Activated CD8-positive, alpha-beta memory T cell treated with anti-CD3 and anti-CD28 coated beads, Interleukin-2, amount 50 U/mL, for 1 hour (primary cell): ENCODE data around the gene KCTD21.
A peak's percentile ranks its signal among the peaks of the same experiment; 100 is the strongest.

ENCODE experiments used
- DNase-seq: peaks from one replicate; pipeline ENCODE4 v3.0.0-alpha.2; 2020; ENCODE audit errors: extremely low read depth

The KCTD21 gene

DNA sequence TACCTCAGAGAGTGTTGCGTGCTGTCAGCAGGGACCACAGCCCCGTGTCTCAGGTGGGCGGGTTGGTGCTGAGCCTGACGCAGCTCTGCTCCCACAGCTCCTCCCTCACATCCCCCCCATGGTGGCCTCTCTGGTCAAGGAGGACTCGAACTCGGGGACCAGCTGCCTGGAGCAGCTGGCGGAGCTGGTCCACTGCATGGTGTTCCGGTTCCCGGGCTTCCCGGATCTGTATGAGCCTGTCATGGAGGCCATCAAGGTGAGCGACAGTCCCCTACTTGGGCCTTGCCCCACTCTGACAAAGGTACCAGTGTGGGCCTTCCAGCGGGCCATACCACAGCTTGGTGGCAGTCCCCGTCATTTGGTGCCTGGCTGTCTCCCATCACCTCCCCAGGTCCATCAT lies 12.1 kb upstream of the KCTD21 start:
- no peak for DNase-seq

DNA sequence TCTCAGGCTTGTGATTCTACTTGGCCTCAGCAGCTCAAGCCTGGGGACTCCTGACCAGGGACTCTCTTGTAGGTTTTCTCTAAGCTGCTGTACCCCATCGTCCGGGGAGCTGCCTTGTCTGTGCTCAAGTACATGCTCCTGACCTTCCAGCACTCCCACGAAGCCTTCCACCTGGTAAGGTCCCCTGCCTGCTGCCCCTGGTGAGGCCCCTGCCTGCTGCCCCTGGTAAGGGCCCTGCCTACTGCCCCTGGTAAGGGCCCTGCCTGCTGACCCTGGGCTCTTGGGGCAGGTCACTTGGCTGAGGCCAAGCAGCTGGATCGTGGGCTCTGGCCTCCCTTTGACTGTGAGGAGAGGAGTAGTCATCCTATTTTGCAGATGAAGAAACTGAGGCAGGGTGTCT lies 11.6 kb upstream of the KCTD21 start:
- no peak for DNase-seq

DNA sequence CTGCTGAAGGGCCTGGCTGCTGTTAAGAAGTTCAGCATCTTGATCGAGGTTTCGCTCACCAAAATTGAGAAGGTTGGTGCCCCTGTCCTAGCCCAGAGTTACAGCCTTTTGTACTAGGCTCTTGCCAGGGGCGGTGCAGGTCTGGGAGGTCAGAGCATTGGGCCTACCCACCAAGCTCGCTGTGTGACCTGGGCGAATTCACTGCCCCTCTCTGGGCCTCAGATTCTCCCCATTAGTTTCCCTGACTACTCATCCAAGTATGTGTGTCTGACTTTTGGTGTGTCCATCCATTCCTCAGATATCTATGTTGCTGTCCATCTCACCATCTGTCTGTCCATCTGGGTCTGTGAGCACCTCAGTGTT lies 11.2 kb upstream of the KCTD21 start:
- no peak for DNase-seq

DNA sequence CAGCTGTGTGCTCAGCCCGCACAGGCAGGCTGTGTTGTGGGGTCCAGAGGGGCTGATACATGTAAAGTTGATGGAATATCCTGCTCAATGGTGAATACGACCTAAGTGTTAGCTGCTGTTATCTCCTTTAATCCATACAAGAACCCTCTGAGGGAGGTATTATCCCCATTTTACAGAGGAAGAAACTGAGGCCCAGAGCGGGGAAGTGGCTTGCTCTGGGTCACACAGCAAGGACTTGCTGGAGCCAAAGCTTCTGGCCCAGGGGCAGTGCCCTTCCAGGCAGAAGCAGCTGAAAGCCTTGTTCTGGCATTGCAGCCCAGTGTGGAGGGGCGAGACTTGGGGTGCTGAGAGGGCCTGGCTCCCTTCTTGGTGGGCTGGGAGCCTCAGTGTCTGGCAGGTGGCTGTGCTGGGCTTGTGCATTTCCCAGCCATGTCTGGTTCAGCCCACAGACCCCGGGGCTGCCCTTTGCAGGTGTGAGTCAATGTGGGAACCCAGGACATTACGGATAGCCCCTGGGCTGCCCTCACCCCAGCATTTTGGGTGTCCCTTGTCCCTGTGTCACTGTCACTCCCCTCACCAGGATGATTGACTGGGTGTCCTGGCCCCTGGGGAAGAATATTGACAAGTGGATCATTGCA lies 10.7 kb upstream of the KCTD21 start:
- DNase-seq: no peak

DNA sequence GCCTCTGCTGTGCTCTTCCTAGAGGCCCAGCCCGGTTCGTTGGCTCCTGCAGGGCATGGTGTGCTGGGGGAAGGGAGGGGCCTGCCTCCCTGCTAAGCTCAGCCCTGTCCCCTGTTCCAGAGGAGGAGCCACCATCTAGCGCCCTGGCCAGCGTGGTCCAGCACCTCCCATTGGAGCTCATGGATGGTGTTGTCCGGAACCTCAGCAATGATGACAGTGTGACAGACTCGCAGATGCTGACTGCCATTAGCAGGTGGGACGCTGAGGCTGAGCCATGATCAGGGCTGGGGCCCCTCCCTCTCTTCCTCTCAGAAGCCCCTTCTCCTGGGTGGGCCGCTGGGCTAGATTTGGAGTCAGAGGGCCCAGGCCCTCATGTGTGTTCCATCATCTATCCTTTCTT lies 9.4 kb upstream of the KCTD21 start:
- DNase-seq: no peak

DNA sequence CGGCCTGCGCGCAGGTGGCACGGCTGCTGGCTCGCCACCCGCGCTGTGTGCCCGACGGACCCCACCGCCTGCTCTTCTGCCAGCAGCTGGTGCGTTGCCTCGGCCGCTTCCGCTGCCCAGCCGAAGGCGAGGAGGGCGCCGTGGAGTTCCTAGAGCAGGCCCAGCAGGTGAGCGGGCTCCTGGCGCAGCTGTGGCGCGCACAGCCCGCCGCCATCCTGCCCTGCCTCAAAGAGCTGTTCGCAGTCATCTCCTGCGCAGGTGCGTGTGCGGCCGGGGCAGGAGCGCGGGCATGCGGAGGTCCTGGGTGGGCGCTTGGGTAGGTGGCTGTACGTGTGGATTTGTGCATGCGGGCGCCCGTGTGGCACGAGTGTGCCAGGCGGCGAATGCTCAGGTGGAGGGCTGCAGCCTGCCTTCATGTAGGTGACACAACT lies 8.2 kb upstream of the KCTD21 start:
- no peak for DNase-seq

DNA sequence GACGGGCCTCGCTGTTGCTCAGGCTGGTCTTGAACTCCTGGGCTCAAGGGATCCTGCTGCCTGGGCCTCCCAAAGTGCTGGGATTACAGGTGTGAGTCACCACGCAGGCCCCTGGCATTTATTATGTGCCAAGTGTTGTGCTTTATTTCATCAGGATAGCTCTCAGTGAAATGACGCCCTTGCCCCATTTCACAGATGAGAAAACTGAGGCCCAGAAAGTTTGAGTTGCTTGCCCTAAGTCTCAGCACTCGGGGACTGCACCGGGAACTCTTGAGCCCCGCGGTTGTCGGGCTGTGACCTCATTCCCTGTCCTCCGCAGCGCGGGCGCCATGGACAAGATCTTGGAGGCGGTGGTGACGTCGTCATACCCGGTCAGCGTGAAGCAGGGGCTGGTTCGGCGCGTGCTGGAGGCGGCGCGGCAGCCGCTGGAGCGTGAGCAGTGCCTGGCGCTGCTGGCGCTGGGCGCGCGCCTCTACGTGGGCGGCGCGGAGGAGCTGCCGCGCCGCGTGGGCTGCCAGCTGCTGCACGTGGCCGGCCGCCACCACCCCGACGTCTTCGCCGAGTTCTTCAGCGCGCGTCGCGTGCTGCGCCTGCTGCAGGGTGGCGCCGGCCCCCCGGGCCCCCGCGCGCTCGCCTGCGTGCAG lies 7.6 kb upstream of the KCTD21 start:
- DNase-seq: no peak

DNA sequence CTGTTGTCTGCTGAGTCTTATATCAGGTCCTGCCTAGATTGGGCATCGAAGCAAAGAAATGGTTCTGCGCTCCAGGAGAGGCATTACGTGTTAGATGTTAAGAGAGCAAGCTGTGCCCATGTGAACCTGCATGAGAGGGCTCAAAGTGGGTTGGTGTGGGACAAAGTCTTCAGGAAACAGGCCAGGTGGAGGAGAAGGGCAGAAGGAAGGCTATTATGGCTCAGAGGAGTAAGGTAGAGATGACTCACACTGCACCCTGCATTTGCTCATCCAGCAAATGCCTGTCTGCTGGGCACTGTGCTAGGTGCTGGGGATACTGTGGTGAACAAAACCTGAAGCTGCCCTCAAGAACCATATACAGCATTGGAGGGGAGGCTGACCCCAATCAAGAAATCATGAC lies 6.1 kb upstream of the KCTD21 start:
- DNase-seq: no peak

DNA sequence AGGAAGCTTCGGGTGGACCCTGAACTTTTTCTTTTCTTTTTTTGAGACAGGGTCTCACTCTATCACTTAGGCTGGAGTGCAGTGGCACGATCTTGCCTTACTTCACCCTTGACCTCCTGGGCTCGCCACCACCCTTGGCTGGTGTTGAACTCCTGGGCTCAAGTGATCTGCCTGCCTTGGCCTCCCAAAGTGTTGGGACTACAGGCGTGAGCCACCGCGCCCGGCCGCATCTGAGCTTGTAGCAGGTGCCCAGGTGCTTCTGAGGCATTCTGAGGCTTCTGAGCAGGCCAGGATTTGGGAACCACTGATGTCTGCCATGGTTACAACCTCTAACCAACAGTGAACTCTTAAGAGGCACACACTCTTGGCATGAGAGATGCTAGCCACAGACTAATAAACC lies 5.4 kb upstream of the KCTD21 start:
- no peak for DNase-seq

DNA sequence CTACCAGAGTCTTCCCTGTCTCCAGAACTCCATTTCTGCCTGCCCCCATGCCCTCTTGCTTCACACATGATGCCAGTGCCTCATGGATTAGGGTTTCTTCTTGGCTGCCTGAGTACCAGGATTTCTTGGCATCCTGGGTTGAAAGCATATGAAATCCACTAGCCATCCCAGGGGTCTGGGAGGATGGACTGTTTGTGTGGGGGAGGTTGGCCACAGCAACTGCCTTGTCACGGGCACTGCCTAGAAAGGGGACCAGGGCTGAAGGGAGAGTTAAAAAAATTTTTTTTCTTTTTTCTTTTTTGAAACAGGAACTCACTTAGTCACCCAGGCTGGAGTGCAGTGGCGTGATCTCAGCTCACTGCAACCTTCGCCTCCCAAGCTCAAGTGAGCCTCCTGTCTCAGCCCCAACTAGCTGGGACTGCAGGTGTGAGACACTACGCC lies 4.5 kb upstream of the KCTD21 start:
- no peak for DNase-seq

DNA sequence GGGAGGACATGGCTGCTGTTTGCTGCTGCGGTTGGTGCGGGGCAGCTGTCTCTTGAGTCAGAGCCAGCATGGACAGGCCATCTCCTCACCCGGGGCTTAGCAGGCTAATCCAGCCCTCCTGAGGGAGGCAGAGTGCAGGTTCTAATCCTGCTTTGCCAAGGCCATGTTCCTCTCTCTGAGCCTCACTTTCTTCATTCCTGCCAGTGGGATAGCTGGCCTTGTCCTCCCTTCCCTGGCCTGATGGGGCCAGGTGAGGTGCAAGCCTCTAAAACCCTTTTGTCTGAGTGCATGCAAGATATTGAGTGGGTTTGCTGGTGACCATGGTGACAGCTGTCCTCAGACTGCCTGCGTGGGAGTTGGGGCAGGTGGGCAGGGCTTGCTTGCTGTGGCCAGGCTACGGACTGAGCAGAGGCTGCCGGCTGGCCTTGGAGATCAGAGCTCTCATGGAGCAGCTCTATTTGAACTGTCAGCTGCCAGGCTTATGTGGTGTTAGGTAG lies 3.8 kb upstream of the KCTD21 start:
- no peak for DNase-seq

DNA sequence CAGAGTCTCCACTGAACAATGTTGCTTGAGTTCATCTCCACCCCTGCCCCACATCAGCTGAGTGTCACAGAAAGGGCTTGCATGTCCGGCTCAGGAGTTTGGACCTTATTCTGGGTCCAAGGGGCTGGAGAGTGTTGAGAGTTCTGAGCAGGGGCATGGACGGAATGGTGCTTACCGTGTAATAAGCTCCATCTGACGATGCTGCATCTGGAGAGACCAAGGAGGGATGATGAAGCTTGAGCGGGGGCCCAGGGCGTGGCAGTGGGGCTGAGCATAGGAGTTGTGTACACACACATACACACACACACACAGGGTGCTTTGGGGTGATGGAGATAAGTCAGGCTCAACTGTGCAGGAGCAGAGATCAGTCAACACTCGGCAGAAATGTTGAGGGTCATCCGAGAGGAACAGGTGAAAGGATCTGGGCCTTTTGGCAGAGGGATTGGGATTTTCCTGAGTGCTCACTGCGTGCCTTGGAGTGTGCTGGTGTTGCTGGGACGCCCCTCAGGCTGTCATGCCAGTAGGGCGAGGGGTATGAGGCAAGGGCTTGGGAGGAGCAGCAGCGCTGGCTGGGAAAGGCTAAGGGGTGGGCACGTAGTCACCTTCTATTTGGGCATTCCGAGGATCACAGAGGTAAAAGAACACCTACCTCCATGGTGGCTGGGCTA lies 2.6 kb upstream of the KCTD21 start:
- DNase-seq: no peak

DNA sequence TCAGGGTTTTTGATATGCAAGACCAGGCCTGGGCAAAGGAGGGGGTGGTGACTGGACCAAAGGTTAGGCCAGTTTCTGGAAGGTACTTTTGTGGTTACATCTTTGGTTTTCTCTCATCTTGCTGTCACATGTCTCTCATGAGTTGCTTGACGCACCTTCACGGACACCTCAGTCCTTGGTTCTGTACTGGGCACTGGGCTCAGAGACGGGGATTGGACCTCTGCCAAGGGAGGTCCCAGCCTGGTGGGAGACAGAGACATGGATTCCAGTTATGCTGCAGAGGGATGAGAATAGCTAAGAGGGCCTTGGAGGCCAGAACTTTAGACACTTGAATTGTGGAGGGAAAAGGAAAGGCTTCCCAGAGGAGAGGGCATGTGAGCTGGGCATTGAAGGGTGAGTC lies 1.9 kb upstream of the KCTD21 start:
- no peak for DNase-seq

DNA sequence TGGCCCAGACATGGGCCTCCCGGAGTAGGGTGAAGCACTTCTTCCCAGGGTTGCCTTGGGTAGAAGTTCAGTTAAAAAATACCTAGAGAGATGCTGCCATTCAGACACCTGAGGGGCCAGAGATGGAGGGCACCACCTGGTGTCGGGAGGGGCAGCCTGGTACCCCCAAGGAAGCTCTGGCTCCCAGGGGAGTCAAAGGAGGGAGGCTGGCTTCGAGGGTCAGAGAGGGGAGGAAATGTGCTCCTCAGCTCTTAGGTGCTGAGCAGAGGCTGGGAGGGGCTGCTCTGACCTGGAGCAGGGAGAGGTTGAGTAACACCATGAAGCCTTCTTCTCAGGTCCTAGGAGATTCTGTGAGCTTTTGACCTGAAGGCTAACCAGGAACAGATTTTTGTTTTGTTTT lies 1.4 kb upstream of the KCTD21 start:
- DNase-seq: no peak

DNA sequence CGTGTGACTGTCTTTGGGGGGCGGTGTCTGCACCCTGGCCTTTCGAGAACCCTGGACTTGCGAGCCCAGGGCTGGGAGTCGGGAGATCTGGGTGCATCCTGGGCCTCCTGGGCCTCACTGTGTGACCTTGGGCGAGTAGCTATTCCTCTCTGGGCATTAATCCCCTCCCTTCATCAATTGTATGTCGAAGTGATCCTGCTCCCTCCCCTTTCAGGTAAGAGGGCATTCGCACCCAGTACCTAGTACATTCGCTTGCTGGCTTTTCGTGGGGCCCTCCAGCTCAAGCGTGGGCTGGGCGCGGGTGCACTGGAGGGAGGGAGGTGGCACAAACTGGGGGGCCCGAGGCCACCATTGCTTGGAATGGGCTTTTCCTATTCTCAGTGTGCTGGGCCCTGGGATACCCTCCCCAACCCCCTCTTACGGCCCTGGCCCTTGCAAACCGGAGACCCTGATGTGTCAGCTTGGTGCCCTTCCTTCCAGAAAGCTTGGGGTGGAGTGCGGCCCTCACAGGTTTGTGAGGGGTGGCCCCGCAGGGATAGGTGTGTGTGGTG lies 823 bp upstream of the KCTD21 start:
- no peak for DNase-seq

DNA sequence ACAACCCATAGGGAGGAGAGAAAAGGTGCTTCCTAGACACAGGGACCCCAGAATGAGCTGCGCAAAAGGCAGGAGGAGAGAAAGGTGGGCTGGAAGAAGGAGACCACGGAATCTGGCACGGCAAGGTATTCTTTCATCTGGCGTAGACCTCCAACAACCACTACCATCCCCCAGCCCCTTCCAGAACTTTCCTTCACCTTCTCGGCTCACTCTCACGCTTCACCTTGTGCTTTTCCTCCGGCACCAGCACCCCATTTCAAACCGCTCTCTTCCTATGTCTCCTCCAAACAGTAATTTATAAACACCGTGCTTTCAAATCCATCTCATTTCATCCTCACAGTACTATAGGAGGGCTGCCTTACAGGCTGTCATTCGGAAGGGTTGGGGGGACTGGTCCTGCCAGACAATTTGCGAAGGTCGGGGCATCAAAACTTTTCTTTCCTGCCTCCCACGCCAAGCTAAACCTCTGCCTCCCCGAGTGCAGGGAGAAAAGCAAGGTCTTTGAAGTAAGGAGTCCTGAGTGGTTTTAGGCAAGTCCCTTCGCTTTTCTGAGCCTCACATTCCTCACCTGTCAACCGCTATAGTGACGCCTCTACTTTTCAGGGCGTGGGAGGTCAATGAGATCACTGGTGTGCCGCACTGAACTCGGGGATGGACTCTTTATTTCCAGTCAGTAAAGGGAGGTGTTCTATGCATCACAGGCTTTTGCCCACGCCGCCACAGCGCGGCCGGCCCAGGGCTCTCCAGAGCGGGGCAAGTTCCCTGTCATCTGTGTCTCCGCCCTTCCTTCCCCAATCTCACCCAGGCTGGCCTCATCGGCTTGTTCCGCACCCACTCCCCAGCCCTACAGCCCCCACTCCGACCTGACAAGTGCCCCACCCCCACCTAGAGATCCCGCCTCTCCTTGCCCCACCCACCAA lies 800 bp downstream of the KCTD21 start:
- peak; percentile 67 for DNase-seq

DNA sequence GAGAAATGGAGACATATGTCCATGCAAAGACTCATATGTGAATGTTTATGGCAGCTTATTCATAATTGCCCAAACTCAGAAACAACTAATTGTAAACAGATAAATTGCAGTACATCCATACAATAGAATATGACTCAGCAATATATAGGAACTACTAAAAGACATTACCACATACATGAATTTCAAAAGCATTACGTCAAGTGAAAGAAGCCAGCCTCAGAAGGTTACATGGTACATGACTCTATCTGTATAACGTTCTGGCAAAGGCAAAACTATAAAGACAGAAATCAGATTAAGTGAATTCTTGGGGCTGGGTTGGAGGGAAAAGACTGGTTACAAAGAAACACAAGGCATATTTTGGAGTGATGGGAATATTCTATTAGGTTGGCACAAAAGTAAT lies 7.2 kb downstream of the KCTD21 start:
- DNase-seq: no peak

DNA sequence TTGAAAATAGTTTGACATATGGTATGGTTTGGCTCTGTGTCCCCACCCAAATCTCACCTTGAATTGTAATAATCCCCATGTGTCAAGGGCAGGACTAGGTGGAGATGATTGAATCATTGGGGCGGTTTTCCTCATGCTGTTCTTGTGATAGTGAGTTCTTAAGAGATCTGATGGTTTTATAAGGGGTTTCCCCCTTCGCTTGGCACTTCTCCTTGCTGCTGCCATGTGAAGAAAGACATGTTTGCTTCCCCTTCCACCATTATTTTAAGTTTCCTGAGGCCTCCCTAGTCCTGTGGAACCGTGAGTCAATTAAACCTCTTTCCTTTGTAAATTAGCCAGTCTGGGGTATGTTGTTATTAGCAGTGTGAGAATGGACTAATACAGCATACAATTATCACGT lies 7.7 kb downstream of the KCTD21 start:
- no peak for DNase-seq

DNA sequence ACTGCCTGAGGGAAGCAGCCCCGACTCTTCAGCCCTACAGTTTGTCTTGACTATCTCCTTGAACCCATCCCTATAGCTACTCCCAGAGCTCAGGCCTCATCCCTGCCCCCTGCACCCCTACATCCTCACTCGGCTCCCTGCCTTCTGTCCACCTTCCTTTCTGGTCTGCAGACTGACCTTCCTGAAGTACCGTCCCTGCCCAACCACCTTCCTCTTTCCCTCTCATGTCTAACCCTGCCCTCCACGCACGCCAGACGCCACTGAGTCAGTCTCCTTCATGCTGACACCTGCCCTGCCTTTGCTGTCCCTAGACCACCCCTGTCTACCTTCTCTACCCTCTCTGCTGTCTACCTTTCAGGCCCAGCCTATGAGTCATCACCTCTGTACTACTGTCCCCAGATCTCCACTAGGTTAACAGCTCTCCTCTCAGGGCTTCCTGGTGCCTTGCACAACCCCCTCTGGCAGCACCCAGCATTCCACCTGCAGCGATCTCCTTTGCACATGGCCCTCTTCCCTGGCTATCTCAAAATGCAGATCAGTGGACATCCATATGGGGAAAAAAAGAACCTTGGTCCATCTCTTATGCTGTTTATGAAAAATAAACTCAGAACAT lies 8.9 kb downstream of the KCTD21 start:
- DNase-seq: no peak

DNA sequence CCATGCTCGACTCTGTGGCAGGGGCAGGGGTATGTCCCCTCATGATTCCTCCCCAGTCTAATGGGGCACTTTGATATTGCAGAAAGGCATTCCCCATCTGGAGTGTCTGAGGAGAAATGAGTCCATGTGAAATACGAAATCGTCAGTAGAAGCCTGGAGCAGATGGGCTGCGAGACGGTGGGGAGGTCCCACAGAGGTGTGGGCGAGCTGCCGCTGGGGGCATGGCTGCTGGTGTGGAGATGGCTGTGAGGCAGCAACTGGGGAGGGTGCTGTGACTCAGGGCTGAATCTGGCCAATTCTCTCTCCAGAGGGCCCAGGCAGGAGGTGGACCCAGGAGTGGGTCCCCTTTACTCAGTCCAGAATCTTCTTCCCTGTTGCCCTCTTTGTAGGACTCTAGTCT lies 11.2 kb downstream of the KCTD21 start:
- no peak for DNase-seq

DNA sequence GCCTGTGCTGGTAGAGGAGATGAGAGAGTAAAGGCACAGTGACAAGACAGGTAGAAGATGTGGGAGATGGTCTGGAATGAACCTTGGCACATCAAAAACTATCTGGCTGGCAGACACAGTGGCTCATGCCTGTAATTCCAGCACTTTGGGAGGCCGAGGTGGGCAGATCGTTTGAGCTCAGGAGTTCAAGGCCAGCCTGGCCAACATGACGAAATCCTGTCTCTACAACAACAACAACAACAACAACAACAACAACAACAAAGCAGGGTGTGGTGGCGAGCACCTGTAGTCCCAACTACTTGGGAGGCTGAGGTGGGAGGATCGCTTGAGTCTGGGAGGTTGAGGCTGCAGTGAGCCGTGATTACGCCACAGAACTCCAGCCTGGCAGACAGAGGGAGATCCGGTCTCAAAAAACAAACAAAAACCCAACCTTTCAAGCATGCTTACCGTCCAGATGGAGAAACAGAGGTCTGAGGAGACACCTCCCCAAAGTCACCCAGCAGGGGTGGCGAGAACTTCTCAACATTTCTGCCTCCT lies 11.8 kb downstream of the KCTD21 start:
- no peak for DNase-seq
